Measurements from ENCODE around the gene LY86. TPM values are rescaled to one million over a fixed set of nuclear protein-coding genes. Genes with fewer than 3 reads are reported as not detected.

Gene LY86
- total RNA-seq: not detected in 2 replicates

DNA sequence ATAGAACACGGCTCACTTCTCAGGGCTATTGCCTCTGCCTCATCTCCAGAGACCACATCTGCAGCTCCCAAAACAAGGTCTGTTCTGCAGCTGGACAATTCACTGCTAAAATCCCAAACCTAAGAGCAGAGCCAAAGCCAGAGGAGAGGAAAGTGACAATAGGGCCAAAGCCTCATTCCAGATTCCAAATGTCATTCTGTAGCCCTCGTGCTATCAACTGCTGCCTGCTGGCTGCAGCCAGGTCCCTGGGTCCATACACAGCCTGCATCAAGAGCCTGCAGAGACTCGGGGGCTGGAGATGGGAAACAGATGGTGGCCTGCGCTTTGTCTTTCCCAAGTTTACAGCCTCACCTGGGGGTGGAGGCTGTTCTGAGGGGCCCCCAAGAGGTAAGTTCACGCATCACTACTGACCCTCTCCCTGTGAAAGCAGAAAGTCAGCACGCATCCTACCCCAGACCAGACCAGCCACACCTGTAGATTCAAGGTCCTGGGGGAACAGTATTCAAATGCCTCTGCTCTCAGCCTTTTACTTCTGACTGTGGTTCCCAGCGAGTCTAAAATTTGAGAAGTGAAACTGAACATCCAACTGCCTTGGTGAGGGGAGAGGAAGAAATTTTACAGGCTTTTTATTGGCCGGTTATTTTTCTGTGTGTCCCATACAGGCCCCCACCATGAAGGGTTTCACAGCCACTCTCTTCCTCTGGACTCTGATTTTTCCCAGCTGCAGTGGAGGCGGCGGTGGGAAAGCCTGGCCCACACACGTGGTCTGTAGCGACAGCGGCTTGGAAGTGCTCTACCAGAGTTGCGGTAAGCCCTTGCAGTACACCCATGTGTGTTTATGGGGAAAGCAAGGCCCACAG lies at the start of gene LY86:
Gene LY86 (plus strand): TSS at position 657 of the 860 bp plus-strand sequence. CDS start 15 bp downstream, at position 672.
- DNase-seq (ENCODE audit: low read depth in 2 of 2): no peak

GRCh38 chr6:6539036-6539435 lies 49.5 kb upstream of the LY86 start:
- no peak for DNase-seq (ENCODE audit: low read depth in 2 of 2)

- no peak for DNase-seq (ENCODE audit: low read depth in 2 of 2)
These were observed 46.2 kb upstream of the LY86 start for GRCh38 chr6:6542357-6542756.

GRCh38 chr6:6543181-6543879 lies 45.2 kb upstream of the LY86 start:
- DNase-seq (ENCODE audit: low read depth in 2 of 2): no peak

DNA sequence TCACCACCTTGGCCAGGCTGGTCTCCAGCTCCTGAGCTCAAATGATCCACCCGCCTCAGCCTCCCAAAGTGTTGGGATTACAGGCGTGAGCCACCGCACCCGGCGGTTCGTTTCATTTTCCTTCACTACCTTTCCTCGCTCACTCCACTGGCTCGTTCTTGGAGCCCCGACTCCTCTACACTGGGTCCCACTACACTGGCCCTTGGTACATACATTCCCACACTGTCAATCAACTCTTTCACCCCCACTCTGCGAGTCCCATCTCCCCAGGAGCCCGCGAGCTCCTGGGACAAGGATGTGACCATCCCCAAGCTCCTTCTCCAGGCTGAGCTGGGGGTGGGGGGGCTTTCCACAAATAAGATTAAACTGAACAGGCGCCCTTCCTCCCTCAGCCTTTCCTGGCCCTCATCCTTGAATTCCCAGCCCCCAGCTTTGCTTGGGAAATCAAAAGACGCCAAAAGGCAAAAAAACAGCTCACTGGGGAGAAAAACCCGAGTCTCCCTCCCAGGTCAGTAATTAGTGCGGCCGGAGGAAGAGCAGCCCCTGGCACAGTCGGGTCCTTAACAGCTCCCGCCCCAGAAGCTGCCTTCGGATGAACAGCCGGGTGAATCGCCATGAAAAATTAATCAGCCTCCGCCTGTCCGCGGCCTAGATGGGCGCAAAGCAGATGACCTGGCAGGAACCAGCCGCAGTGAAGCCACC lies 42.8 kb upstream of the LY86 start:
- DNase-seq (ENCODE audit: low read depth in 2 of 2): no peak

DNA sequence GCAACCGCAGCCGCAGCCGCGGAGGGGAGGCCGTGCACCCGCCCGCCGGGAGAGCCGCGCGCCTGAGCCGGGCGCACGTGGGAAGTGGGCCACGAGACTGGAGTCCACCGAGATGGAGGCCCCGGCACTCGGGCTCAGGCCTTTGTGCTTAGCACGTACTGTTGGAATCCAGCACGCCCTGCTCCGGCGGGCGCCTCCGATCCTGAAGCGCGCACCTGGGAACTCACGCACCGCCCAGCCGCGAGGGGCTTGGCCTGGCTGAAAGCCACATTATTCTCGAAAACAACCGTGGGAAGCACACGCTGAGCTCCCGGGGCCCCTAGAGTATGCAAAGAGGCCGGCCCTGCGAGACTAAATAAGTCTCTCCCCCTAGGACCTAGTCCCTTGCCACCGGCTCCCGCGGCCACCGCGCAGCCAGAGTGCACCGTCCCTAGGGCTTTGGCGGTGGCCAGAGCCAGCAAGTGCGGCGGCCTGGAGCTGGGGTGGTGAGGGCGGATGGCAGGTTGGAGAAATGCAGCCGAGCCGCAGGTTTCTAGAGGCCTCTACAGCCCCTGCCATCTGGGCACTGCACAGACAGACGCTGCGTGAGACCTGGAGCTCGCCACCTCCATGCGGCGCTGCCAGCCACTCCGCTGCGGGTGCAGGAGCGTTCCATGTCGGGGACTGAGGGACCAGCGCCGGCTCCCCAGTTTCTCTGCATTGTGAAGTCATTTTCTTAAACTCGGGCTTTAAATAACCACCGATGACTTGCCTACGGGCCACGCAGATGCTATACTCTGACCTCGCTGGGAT lies 42.0 kb upstream of the LY86 start:
- peak in 1 of 2 donors; percentile 9 for DNase-seq (ENCODE audit: low read depth in 2 of 2)

- peak; percentile 70 to 84 for DNase-seq (ENCODE audit: low read depth in 2 of 2)
These were observed 41.2 kb upstream of the LY86 start for GRCh38 chr6:6547110-6547879.

DNA sequence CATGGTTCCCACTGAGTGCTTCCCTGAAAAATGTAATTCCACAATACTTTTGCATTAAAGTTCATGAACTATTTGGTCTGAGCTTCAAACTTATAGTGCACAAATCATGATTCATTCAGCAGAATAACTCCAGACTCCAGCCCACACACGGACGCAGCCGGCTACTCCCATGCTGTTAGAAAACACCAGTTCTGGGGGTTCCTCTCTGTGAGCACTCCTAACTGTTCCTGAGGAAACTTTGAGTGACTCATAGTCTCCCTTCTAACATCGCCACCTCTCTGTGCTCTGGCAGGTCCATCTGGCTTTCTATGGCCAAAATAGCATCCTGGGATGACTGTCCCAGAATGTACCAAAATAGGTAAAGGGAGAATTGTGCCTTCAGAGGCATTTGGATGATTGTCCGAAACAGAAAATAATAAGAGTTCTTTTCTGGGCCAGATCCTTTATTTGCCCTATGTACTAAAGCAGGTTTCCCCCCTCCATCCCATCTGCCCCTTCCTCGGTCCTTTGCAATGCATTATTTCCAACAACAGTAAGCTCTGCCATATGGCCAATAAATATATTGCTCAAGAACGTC lies 32.3 kb upstream of the LY86 start:
- DNase-seq (ENCODE audit: low read depth in 2 of 2): no peak

GRCh38 chr6:6556738-6557503 lies 31.6 kb upstream of the LY86 start:
- DNase-seq (ENCODE audit: low read depth in 2 of 2): peak; percentile 52 to 70

DNA sequence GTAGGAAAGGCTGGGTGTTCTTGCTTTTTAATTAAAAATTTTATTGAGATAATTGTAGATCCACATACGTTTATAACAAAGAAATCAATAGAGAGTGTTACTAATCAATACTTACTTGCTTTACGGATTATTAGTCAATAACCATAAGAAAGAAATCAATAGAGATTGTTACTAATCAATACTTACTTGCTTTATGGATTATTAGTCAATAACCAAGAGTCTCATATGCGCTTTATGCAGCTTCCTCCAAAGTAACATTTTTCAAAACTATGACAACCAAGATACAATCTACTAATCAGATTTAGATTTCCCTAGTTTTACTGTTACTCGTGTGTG lies 31.0 kb upstream of the LY86 start:
- DNase-seq (ENCODE audit: low read depth in 2 of 2): no peak

DNA sequence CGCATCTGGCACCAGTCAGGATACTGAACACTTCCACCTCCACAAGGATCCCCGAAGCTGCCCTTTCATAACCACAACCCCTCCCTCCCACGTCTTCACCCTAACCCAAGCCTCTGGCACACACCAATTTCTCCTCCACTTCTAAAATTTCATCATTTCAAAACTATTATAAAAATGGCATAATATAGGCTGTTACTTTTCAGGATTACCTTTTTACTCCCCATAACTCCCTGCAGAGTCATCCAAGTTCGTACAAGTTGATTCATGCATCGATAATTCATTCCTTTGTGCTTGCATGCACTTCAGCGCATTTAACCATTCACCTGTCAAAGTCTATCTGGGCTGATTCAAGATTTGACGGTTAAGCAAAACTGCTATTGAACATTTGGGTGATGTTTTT lies 30.6 kb upstream of the LY86 start:
- DNase-seq (ENCODE audit: low read depth in 2 of 2): no peak

GRCh38 chr6:6559994-6560570 lies 28.4 kb upstream of the LY86 start:
- DNase-seq (ENCODE audit: low read depth in 2 of 2): no peak

- peak; percentile 23 to 63 for DNase-seq (ENCODE audit: low read depth in 2 of 2)
These were observed 27.6 kb upstream of the LY86 start for GRCh38 chr6:6560909-6561308.

- no peak for DNase-seq (ENCODE audit: low read depth in 2 of 2)
These were observed 24.4 kb upstream of the LY86 start for GRCh38 chr6:6564154-6564553.

DNA sequence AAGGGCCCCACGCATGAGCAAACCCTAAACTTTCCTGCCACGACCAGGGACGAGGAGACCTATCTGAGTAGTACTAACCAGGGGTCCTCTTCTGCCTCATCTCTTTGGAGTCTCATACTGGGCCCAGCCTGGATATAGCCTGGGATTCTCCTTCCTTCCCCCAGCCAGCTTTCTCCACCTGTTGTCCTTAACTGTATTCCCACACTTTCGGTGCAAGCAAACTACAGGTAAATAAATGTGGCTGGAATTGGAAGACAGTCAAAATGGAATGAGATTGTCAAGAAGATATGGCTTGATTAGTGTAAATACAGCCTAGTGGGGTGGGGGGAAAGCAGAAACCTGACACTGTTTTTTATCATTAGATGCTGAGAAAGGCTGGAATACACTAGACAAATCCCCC lies 23.5 kb upstream of the LY86 start:
- DNase-seq (ENCODE audit: low read depth in 2 of 2): no peak

DNA sequence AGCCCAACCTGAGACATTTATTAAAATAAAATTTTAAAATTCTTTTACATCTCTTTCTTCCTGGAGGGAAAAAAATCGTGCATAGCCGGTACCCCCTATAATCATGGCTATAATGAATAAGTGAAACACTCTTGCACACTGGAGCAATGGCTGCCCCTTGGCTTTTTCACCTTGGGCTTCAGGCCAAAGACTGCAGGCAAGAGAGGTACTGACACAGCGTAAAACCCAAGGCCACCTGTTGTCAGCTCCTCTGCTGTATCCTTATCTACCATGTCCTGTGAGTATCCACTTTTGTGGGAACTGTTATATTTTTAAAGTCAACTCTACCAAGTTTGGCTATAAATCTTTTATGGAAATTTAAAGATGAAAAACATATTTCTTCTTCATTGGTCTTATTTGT lies 23.0 kb upstream of the LY86 start:
- DNase-seq (ENCODE audit: low read depth in 2 of 2): no peak

- DNase-seq (ENCODE audit: low read depth in 2 of 2): no peak
These were observed 21.8 kb upstream of the LY86 start for GRCh38 chr6:6566766-6567165.

DNA sequence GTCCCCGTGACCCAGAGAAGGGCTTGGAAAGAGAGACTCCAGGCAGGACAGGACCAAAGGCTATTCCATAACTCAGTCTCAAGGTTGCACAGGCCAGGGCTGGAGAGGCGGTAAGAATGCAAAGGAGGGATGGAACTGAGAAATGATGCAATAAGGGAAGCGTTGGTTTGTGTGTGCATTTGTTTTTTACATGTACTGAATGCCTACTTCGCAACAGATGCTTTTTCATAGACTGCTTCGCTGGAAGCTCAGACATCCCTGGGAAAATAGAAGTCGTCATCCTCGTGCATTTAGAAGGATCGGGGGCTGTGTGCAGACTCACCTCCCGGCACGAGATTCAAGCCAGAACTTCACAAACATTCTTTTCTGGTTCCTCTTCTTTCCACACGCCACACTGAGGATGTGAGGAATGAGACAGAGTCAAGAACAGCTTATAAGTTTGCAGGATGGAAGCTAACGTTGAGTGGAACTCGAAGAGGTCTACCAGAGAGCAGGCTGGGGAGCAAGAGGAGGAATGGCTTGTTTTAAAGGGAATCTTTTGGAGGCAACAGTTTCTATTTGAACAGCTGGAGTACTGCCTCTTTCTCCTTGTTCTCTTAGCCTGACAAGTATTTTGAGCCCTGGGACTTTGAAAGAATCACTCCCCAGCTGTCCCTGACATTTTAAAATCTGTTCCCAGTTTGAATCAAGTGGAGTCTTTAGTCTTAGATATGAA lies 19.3 kb upstream of the LY86 start:
- DNase-seq (ENCODE audit: low read depth in 2 of 2): no peak

GRCh38 chr6:6569811-6570164 lies 18.7 kb upstream of the LY86 start:
- DNase-seq (ENCODE audit: low read depth in 2 of 2): no peak
